NCI-H345 (cell line): ENCODE results near the gene S100P.
"Not testable (repeated sequence)": the region's sequence is repeated elsewhere in the genome, so short reads cannot be mapped to it uniquely, and the experiment has no call there.

ENCODE experiments used
- DNase-seq: peaks from one replicate; lab custom pipeline; 2025; lab: John Stamatoyannopoulos, UW

Gene S100P

DNA sequence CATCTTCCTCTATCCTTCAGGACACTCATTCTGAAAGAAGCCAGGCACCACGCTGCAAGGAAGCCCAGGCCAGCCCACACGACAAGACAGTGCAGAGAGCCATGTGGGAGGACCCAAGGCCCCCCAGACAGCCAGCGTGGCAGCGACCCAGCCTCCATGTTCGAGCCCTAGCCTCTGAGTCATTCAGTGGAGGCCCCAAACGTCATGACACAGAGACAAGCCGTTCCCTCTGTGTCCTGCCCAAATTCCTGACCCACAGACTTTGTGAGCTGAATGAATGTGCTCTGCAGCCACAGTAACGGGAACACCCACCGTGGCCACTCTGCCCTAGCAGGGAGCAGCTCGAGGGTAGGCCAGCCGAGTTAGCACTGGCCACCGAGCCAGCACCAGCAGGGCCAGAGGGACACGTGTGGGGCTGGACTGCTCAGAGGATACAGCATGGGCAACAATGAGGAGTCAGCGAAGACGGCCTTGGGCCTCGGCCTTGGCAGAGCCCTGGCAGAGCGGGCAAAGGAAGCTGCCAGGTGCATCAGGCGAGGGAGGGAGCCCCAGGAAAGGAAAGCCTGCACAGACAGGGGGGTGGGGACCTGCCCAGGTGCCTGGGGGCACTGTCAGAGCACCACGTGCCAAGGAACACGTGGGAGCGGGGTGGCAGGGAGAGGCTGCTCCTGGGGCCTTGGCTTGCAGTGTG lies 30.9 kb downstream of the S100P start:
- DNase-seq = no peak

DNA sequence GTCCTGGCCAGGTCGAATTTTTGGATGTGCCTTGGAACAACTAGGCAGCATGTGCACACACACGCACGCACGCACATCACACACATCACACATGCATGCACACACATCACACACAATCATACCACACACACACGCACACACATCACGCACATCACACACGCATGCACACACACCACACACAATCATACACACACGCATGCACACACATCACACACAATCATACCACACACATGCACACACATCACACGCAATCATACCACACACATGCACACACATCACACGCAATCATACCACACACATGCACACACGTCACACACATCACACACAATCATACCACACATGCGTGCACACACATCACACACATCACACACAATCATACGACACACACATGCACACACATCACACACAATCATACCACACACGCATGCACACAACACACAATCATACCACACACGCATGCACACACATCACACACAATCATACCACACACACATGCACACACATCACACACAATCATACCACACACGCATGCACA lies 31.8 kb downstream of the S100P start:
- not testable (repeated sequence) for DNase-seq

- DNase-seq = no peak
These were observed 33.6 kb downstream of the S100P start for GRCh38 chr4:6727081-6727942.

GRCh38 chr4:6727943-6728250 lies 34.2 kb downstream of the S100P start:
- no peak for DNase-seq

GRCh38 chr4:6728320-6729029 lies 34.8 kb downstream of the S100P start:
- no peak for DNase-seq

- no peak for DNase-seq
These were observed 37.1 kb downstream of the S100P start for GRCh38 chr4:6730603-6731317.

DNA sequence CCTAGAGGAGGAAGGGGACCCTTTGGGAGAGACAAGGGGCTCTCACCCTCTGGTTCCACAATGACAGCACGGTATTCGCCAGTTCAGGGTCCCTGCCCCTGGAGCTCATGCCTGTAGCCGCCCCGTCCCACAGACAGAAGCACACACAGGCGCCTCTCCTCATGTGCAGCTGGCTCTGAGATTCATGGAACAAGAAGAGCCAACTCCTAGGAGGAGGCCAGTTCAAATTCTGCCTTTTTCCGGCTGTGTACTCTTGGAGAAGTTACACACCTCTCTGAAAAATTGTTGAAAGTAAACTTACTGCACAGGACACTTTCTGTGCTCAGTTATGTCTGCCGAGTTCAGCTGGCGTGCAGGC lies 37.6 kb downstream of the S100P start:
- no peak for DNase-seq

DNA sequence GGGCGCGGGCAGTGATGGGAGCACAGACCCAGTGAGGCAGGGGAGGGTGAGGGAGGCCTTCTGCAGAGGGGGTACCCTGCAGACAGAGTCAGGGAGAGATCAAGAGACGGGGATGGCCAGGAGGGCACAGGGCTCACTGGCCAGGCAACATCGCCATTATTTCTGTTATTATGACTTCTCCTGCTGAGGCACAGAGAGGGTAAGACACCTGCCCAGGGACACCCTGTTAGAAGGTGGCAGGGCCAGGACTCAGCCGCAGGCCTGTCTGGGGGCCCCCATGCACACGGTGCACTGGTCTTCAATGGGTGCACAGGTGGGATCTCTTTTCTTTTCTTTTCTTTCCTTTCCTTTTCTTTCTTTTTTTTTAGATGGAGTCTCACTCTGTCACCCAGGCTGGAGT lies 38.1 kb downstream of the S100P start:
- DNase-seq = no peak

GRCh38 chr4:6732441-6733357 lies 39.0 kb downstream of the S100P start:
- no peak for DNase-seq

GRCh38 chr4:6733358-6734164 lies 39.9 kb downstream of the S100P start:
- DNase-seq = no peak

DNA sequence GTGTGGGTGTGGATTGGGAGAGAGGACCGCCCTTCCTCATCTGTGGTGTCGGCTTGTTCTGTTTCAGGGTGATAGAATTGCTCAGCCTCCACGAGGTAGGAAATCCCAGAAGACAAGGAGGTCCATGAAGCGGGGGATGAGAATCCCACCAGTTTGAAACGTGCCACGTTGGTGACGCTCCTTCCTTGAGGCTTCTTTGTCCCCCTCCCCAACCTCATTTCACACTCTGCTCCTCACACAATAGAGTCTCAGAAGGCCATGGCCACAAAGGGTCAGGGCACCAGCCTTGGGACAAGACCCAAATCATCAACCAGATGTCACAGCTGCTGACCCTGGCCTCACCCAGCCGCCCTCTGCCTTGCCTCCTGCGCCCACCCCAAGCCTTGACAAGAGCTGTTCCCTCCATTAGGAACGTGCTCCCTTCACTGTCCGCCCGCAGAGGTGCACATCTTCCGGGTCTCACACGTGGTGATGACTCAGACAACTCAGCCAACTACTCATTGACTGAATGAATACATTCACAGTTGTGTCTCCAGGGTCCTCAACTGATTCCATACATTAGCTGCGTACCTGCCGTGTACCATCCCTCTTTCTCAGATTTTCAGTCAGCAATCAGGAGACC lies 40.6 kb downstream of the S100P start:
- DNase-seq = no peak

GRCh38 chr4:6739920-6740319 lies 46.2 kb downstream of the S100P start:
- no peak for DNase-seq

DNA sequence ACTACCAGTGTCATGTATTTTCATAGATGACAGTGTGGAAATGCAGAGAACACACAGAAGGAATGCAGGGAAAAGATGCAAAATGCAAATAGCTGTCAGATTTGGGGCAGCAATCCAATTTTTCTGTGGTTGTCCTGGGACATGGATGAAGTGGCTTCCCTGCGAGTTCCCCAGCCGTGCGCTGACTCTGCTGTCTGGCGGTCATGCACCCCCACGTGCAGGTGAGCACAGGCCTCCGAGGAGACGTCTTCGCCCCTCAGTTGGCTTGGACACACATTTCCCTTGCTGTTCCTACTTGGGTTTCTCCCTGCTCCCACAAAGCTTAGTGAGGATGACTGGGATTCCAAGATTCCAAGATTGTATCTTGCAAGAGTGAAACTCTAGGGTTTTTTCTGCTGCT lies 46.7 kb downstream of the S100P start:
- no peak for DNase-seq

GRCh38 chr4:6742507-6742906 lies 48.8 kb downstream of the S100P start:
- no peak for DNase-seq

DNA sequence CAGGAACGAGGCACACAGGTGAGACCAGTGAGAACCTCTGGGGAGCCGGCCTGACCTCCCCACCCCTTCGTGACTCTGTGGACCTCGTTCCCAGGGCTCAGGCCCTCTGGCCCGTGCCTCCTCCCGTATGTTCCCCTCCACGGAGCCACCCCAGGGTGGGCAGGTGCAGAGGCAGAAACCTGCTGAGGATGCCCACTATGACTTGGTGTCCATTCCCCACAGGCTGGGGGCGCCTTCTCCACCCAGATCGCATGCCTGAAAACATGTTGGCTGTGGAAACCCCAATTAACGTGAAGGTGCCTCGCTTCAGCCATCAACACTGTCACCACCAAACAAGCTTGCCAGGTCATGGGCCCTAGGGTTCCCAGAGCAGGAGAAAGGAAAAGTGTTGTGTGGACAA lies 49.3 kb downstream of the S100P start:
- no peak for DNase-seq
